GM18502 (cell line): ENCODE measurements around the gene DNHD1.

ENCODE experiments used
- ATAC-seq: cut with Tn5 transposase; IDR thresholded peaks from one replicate; pipeline ENCODE4 v1.9.1; 2021; ENCODE audit warnings: mild to moderate bottlenecking; ENCODE audit not compliant: unreplicated experiment, poor library complexity

Gene DNHD1

DNA sequence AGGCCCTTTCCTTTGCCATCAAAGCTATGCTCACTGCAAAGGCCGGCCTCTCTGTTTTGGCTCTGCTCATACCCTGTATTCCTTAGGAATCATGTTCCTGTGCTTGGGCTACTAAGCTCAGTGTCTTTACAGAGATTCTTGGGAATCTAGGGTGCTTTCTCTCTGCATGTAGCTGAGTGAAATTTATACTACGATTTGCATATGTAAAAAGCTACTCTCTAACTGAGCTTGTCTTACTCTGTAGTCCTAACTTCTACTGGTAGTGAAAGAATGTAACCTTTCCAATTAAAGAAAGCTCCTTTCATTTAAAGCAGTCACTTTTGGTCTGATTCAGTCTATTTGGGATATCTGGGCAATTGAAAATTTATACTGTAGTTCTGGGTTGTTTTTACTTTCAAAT, 32.2 kb downstream of the DNHD1 start:
- ATAC-seq, result no peak

DNA sequence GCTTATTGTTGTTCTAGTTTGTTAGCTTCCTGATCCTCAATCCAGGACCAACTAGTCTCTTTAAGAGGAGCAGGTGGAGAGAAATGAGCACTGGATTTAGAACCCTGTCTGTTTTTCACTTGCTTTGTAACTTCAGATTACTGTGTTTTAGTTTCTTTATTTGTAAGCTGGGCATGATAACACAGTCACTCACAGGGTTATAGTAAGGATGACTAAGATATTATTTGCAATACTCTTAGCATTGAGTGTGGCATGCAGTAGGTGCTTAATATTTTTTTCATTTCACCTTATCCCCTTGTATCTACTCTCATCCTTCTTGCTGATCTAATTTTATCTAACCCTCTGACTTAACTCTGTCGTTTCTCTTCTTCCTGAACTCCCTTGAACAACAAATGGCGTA, 33.8 kb downstream of the DNHD1 start:
- no peak for ATAC-seq

DNA sequence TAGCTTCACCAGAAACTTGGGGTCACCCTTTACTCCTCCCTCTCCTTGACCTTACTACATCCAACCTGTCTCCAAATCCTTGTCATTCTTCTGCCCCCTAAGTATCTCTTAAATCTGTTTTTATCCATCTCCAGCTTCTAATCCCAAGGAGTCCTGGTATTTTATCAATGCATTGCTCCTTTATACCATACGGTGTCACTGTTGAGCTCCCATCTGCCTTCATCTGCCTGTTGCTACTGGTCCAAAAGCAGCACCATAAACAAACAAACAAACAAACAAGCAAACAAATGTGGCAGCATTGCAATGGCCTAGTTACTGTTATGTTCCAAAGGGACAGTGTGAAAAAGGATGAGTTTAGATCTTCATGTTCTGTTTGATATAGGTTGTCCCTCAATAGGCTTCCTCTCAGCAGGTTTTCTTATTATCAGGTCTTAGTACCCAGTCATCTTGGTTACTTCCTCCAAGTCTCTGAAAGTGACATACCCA, 34.2 kb downstream of the DNHD1 start:
- no peak for ATAC-seq

DNA sequence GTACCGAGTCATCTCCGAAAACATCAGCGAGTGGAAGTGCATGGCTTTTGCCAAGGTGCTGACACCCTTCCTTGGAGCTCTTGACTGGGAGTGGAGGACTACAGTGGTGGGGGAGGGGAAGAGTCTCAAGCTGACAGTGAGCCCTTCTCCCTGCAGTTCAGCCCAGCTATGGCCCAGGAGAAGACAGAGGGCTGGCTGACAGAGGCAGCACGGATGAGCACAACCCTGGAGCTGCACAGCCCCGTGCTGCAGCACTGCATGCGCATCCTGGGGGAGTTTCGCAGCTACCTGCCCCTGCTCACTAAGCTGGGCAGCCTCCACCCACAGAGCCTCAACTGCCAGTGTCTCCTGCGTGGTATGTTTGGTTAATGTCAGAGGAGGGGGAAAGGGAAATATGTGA, 41.4 kb downstream of the DNHD1 start:
- no peak for ATAC-seq

DNA sequence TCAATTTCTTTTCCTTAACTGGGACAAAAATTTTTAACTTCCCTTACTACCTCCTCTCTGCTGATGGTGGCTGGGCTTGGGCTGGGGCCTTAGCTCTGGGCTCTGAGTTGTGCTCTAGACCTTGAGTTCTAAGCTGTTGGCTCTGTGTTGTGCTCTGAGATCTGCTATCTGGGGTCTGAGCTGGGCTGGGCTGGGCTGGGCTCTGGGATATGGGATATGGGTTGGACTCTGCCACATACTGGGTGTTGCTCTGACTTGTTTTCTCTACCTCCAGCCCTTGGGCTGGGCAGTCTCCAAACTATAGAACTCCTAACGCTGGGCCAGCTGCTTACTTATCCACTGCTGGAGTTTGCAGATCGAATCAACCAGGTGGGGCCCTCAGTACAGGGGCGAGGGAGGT, 41.9 kb downstream of the DNHD1 start:
- ATAC-seq, result no peak

DNA sequence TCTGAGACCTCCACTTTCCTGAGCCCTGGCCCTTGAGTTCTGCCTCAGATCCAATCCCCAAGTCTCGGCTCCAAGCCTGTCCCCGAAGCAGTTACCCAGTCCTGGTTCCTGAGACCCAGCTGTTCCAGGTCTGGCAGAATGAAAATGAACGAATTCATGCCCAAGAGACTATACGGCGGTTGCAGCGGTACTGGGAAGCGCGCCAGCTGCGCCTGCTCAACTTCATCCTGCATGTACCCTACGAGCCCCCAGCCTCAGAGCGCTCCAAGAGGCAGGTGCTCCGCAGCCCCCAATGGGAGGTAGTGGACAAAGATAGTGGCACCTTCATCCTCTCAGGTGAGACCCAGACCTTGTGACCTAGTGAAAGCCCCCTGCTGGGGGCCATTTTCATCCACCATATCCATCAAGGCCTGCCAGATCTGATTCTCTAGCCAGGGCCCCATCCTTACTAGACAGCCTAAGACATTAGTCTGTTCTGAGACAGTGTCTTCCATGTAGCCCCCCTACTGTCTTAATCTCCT, 42.7 kb downstream of the DNHD1 start:
- ATAC-seq, result no peak

DNA sequence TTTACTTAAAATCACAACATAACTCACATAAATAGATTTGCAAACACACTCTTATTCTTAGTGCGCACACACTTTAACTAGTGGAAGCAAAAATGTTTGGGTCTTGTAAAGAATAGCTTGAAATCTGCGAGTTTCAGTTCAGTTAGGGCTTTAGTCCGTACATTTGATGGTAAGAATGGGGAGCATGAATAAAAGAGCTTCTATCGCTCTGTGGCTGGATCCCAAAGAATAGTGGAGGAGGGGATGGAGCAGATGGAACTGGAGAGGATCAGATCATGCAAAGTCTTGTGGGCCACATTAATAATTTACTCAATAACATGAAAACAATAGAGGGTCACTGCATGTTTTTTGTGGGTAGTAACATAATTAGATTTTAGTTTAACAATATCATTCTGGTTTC, 44.3 kb downstream of the DNHD1 start:
- no peak for ATAC-seq

DNA sequence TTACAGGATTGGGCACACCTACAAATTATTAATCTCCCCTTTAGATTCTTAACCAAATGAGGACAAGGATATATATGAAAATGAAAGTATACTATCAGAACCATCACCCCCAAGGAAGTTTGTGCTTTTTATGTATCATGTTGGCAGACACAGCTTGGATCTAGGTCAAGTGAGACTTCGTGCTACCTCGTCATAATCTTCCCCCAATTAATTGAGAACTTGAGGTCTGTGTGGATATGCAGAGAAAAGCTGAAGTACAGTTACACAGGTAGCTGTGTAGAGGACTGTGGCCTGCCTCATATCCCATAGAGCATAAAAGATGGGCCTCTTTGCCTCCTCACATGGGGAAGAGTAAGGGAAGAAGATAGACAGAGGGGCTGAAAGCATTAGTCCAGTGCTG, 45.6 kb downstream of the DNHD1 start:
- ATAC-seq, result no peak

DNA sequence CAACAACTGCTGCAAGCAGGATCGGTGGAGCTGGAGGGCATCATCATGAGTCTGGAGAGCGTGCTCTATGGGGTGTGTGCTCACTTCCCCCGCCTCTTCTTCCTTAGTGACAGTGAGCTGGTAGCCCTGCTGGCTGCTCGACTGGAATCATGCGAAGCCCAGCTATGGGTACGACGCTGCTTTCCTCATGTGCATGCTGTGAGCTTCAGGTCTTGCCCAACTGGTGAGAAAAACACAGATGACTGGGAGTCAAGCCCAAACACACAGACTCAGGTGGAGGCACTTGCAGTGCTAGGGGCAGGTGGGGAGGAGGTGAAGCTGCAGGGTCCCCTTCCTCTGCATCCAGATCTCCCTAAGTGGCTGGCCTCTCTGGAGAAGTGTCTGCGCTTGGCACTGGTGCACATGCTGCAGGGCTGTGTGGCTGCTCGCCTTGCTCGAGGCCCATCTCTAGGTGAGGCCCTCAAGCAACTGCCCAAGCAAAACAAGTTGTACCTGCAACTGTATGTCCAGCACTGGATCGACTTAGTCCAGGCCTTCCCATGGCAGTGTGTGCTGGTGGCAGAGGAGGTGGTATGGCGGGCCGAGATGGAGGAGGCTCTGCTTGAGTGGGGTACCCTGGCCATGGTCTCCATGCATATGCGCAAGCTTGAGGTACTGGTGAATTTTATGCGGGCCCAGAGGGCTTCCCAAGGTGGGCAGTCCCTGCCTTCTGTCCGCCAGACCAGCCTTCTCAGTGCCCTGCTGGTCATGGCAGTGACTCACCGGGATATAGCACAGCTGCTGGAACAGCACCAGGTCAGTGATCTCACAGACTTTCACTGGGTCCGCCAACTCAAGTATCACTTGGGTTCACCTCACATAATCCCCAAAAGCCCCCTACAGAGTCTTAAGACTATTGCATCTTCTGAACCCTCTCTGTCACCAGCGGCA, 48.1 kb downstream of the DNHD1 start:
- ATAC-seq, result no peak

DNA sequence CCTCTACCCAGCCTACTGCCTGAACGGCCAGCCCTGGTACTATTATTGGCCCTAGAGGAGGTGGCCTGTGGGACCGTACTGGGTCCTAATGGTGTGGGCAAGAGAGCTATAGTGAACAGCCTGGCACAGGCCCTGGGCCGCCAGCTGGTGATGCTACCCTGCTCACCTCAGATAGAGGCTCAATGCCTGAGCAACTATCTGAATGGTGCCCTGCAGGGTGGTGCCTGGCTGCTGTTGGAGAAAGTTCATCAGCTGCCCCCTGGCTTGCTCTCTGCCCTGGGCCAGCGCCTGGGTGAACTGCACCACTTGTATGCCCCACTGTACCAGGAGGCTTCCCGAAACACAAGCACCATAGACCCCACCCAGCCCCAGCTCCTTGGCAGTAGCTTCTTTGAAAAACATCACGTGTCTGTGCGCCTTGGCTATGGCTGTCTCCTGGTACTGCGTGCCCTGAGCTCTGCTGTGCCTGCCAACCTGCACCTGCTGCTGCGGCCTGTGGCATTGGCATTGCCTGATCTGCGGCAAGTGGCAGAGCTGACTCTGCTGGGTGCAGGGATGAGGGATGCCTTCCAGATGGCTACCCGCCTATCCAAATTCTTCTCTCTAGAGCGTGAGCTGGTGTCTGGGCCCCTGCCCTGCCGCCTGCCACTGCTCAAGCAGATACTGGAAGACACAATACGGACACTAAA, 49.0 kb downstream of the DNHD1 start:
- ATAC-seq, result no peak

DNA sequence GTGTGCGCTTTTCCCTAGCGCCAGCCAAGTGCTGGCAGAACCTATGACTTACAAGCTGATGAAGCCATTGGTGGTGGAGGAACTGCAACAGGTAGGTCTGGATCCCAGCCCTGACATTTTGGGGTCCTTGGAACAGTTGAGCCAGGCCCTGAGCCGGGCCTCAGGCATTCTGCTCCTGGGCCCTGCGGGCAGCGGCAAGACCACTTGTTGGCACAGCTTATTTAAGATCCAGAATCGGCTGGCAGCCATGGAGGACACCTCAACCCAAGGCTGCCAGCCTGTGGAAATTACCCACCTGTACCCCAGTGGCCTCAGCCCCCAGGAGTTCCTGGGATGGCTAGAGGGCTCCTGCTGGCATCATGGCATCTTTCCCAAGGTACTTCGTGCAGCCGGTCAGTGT, 49.7 kb downstream of the DNHD1 start:
- no peak for ATAC-seq

DNA sequence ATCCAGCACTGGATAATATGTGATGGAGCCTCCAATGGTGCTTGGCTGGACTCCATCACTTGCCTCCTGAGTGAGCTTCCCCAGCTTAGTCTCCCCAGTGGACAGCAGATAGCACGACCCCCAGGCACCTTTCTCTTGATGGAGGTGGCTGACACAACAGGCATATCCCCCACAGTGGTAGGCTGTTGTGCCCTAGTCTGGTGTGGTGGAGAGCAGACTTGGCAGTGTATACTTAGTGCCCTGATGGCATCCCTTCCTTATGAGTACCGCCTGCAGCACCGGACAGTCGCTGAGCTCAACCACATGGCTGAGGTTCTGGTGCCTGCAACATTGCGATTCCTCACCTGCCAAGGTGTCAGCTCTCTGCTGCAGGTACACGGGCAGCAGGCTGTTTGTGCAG, 50.1 kb downstream of the DNHD1 start:
- no peak for ATAC-seq

DNA sequence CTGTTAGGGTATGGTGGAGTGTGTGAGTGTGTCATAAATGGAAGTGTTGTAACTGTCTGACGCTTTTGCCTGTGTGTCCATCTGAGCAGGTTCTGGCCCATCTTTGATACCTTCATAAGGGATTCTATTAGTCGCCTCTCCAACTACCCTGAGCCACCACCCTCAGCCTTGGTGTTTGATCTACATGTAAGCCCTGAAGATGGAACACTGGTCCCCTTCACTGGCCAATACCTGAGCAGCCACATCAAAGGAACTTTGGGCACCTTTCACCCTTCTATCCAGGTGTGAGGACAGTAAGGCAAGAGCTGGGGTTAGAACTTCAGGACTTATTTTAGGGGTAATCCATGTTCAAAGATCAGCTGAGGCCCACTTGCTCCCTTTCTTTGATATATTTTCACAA, 51.0 kb downstream of the DNHD1 start:
- no peak for ATAC-seq

DNA sequence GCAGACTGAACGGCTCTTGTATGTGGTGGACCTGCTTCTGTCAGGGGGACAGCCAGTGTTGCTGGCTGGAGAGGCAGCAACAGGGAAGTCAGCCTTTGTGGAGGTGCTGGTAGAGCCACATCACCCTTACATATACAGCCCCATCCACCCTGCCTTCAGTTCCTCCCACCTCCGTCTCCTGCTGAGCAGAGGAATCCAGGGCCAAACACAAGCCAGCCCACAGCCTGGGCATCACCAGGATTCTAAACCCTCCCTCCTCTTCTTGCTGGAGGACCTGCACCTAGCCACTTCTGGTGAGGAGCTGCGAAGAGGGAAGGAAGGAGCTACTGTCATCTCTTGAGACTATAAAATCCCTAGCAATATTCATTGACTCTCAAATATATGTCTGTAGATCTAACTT, 51.6 kb downstream of the DNHD1 start:
- ATAC-seq, result no peak

DNA sequence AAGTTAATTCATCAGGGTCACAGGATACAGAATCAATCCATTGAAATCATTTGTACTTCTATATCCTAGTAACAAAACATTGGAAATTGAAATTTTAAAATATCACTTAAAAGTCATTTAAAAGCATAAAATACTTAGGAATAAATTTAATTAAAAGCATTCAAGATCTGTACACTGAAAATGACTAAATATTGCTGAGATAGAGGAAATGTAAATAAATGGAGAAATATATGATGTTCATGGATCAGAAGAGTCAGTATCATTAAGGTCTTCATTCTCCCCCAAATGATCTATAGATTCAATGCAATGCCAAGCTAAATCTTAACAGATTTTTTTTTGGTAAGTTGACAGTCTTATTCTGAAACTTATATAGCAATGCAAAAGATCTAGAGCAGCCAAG, 56.6 kb downstream of the DNHD1 start:
- ATAC-seq, result no peak

DNA sequence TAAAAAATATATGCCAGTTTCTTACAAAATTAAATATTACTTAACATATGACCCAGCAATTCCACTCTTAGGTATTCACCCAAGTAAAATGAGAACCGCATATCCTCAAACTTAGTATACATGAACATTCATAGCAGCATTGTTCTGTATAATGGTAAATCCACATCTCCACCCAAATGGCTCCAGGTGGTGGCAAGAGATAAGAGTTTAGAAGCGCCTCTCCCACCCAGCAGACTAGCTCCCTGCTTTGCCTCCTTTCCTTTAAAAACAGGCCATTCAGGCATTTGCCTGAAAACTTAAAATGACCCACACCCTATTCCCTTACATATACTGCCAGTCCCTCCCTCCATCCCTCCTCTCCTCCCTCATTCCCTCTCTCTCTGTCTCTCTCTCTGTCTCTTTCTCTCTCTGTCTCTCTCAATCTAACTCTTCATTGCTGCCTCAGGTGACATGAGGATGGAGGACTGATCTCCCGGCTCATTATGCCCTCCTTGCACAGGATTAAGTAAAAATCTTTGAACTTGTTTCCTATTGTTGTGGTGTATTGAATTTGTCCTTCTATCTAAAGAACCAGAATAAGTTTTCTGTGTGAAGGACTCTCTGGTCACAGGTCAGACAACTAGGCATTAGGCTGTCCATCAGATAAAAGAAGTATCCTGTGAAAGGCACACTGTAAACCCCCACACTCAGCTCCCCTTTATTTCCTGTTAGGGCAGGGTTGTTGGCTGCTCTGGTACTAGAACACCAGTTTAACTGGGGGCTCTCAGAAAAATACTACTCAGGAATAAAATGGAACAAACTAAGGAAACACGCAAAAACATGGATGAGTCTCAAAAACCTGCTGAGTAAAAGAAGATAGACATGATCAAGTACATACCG, 58.0 kb downstream of the DNHD1 start:
- ATAC-seq, result no peak

DNA sequence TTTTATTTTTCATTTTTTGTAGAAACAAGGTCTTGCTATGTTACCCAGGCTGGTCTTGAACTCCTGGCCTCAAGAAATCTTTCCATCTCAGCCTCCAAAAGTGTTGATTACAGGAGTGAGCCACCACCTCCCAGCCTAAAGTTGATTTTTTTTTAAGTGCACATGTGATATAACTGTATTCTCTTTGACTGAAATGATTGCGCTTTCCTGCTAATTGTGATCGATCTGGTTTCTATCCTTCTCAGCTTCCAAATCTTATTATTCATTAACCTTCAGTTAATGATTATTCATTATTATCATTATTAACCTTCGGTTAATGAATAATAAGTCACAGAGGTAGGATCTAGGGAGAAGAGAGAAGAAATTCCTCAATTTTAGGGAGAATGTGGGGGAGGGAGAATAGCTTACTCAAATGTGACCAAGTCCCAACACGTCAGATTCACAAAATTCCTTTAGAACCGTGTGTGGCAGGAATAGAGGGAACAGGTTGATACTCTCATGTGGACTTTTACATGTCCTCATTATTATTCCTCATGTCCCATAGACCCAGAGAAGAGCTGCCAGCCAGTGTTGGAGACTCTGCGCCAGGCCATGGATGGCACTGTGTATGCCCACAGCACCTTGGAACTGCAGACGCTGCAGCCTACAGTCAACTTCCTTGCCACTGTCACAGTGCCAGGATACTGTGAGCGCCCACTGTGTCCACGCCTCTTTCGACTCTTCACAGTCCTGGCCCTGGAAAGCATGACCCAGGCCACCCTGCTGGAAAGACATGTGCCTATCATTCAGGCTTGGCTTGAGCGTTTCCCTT, 59.3 kb downstream of the DNHD1 start:
- ATAC-seq, result no peak

DNA sequence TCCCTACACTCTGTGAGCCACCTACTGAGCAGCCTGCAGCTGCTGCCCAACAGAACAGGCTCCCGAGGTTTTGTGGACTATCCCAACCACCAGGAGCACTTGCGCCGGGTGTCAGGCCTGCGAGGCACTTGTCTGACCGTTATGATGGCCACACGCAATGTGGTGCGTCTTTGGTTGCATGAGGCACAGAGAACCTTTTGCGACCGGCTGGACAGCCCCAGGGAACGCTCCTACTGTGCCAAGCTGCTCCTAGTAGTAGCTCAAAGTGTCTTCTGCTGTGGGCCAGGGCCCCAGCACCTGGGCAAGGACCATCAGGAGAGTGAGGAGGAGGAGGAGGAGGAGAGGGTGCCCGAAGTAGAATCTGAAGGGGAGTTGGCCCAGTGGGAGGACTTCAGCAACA, 60.0 kb downstream of the DNHD1 start:
- no peak for ATAC-seq

DNA sequence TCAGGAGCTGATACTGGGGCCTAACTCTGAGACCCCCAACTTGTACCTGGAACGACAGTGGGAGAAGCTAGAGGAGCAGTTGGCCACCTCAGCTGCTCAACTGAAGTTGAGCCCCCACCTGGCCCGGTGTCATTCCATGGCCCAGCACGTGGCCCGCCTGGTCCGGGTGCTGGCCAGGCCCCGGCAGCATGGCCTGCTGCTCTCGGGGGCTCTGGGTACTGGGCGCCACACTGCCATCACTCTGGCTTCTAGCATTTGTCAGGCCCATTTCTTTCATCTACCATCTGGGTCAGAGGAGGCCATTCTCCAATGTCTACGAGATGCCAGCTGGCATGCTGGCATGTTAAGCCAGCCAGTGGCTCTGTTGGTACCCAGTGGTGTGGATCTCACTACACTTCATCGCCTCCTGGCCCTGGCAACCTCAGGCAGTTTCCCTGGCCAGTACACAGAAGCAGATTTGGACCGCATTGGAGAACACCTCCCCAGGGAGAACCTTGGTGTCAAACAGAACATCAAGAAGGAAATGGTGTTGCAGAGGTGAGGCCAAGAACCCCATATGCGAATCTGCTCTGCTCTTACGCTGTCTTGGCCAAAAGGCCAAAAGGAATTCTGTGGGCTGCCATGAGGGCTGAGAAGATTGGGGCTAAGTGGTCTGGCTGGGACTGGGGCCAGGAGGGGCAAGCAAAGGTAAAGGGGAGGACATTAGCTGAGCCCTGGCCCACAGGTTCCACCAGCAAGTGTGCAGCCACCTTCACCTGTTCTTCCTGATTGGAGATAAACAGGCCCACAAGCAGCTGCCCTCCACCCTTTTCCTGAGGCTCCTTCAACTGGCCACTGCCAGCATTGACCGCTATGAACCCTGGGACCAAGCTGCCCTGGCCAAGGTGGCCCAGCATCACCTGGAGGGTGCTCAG, 60.9 kb downstream of the DNHD1 start:
- ATAC-seq, result no peak
